ENCODE data around the gene MIPOL1.

GRCh38 chr14:37272569-37272968 is 74.8 kb downstream of the MIPOL1 start:
- TF ChIP-seq CTCF (IDR thresholded peaks at IDR 0.05 in 2 of 3, conservative IDR thresholded peaks at IDR 0.05 in 1 of 3; ENCODE audit: insufficient read depth in 2 of 3, low read depth in 1 of 3, low read length in 3 of 3) (no peak), TAL1 (IDR thresholded peaks at IDR 0.05) (no peak)
- TF ChIP-seq, protein P1, sequence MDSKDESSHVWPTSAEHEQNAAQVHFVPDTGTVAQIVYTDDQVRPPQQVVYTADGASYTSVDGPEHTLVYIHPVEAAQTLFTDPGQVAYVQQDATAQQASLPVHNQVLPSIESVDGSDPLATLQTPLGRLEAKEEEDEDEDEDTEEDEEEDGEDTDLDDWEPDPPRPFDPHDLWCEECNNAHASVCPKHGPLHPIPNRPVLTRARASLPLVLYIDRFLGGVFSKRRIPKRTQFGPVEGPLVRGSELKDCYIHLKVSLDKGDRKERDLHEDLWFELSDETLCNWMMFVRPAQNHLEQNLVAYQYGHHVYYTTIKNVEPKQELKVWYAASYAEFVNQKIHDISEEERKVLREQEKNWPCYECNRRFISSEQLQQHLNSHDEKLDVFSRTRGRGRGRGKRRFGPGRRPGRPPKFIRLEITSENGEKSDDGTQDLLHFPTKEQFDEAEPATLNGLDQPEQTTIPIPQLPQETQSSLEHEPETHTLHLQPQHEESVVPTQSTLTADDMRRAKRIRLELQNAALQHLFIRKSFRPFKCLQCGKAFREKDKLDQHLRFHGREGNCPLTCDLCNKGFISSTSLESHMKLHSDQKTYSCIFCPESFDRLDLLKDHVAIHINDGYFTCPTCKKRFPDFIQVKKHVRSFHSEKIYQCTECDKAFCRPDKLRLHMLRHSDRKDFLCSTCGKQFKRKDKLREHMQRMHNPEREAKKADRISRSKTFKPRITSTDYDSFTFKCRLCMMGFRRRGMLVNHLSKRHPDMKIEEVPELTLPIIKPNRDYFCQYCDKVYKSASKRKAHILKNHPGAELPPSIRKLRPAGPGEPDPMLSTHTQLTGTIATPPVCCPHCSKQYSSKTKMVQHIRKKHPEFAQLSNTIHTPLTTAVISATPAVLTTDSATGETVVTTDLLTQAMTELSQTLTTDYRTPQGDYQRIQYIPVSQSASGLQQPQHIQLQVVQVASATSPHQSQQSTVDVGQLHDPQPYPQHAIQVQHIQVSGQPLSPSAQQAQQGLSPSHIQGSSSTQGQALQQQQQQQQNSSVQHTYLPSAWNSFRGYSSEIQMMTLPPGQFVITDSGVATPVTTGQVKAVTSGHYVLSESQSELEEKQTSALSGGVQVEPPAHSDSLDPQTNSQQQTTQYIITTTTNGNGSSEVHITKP (IDR thresholded peaks at IDR 0.05; ENCODE audit: partially characterized antibody) = no peak

Data from K562 (cell line).